Measurements from ENCODE around the gene GNG12. TPM values are rescaled to one million over a fixed set of nuclear protein-coding genes. Genes with fewer than 3 reads are reported as not detected.
A peak's percentile ranks its signal among the peaks of the same experiment; 100 is the strongest.

The GNG12 gene
- total and polyA plus RNA-seq, 2 experiments from 2014 or later: 265 to 309 TPM

- peak; percentile 23 for DNase-seq
- H3K27me3 ChIP-seq (replicated peaks; ENCODE audit: insufficient read depth): no peaks in the 10 kb centered on the region
- peaks cover 8% of the 10 kb centered on the region; the same call in 1 of the 2 replicates for H3K36me3 ChIP-seq (ENCODE audit: low read depth)
- whole genome bisulfite sequencing, 2 experiments (ENCODE audit: low coverage in 1 of 2, low lambda C conversion rate in 2 of 2, missing lambda C conversion rate in 2 of 2): 94 to 95% methylated on average over 8 of the region's 8 CpGs
- H2AFZ ChIP-seq: no peak overlapping the region
- no peak overlapping the region for H3K9ac ChIP-seq
- no peaks in the 10 kb centered on the region for H3K9me2 ChIP-seq (ENCODE audit: insufficient read depth)
- H3K9me3 ChIP-seq (ENCODE audit: low read depth): no peaks in the 10 kb centered on the region
- H3K4me2 ChIP-seq (ENCODE audit: unreplicated experiment): no peak overlapping the region
- H3K4me3 ChIP-seq: no peak overlapping the region
- peaks cover 33% of the 10 kb centered on the region for H3F3A ChIP-seq (ENCODE audit: insufficient read depth)
- in situ Hi-C loops (cut with MboI): no loop called here
- peaks cover 49% of the 10 kb centered on the region for H3K4me1 ChIP-seq (ENCODE audit: insufficient read depth)
- TF ChIP-seq EZH2phosphoT487 (IDR thresholded peaks at IDR 0.05; ENCODE audit: insufficient read depth, low read depth): no peak
- no peak for TF ChIP-seq EZH2 (IDR thresholded peaks at IDR 0.05; ENCODE audit: insufficient read depth, poor library complexity, severe bottlenecking)
- no peak overlapping the region for H3K27ac ChIP-seq
- peaks cover 26% of the 10 kb centered on the region; the same call in 1 of the 2 replicates for H4K20me1 ChIP-seq (ENCODE audit: insufficient read depth)
- H3K79me2 ChIP-seq (ENCODE audit: insufficient read depth): peaks cover 100% of the 10 kb centered on the region
Observed at GRCh38 chr1:67818725-67819301, 14.5 kb downstream of the GNG12 start.

GRCh38 chr1:67818162-67818561, 15.1 kb downstream of the GNG12 start:
- Histone ChIP-seq H4K20me1 (ENCODE audit: insufficient read depth) (peaks cover 23% of the 10 kb centered on the region; the same call in 1 of the 2 replicates), H3K27ac (no peak overlapping the region), H3K4me2 (ENCODE audit: unreplicated experiment) (peak overlapping the region; percentile 4), H3K4me1 (ENCODE audit: insufficient read depth) (peaks cover 49% of the 10 kb centered on the region), H3K79me2 (ENCODE audit: insufficient read depth) (peaks cover 100% of the 10 kb centered on the region), H3K27me3 (replicated peaks; ENCODE audit: insufficient read depth) (no peaks in the 10 kb centered on the region), H3K9me3 (ENCODE audit: low read depth) (no peaks in the 10 kb centered on the region), H3K4me3 (no peak overlapping the region), H3K36me3 (ENCODE audit: low read depth) (peaks cover 8% of the 10 kb centered on the region; the same call in 1 of the 2 replicates), H3K9ac (no peak overlapping the region), H2AFZ (no peak overlapping the region), H3F3A (ENCODE audit: insufficient read depth) (peaks cover 35% of the 10 kb centered on the region), H3K9me2 (ENCODE audit: insufficient read depth) (no peaks in the 10 kb centered on the region)
- peak; percentile 39 for DNase-seq
- in situ Hi-C loops (cut with MboI): no loop called here
- TF ChIP-seq EZH2phosphoT487 (IDR thresholded peaks at IDR 0.05; ENCODE audit: insufficient read depth, low read depth) (no peak), EZH2 (IDR thresholded peaks at IDR 0.05; ENCODE audit: insufficient read depth, poor library complexity, severe bottlenecking) (no peak)
- whole genome bisulfite sequencing, 2 experiments (ENCODE audit: low coverage in 1 of 2, low lambda C conversion rate in 2 of 2, missing lambda C conversion rate in 2 of 2): 93 to 100% methylated on average over 1 of the region's 1 CpG

GRCh38 chr1:67817319-67817718, 15.9 kb downstream of the GNG12 start:
- H2AFZ ChIP-seq: no peak overlapping the region
- peaks cover 7% of the 10 kb centered on the region; the same call in 1 of the 2 replicates for H3K36me3 ChIP-seq (ENCODE audit: low read depth)
- peaks cover 100% of the 10 kb centered on the region for H3K79me2 ChIP-seq (ENCODE audit: insufficient read depth)
- peaks cover 45% of the 10 kb centered on the region for H3K4me1 ChIP-seq (ENCODE audit: insufficient read depth)
- H3K4me3 ChIP-seq: no peak overlapping the region
- no peak for TF ChIP-seq EZH2phosphoT487 (IDR thresholded peaks at IDR 0.05; ENCODE audit: insufficient read depth, low read depth)
- TF ChIP-seq EZH2 (IDR thresholded peaks at IDR 0.05; ENCODE audit: insufficient read depth, poor library complexity, severe bottlenecking): no peak
- H3K27ac ChIP-seq: no peak overlapping the region
- H3K9ac ChIP-seq: no peak overlapping the region
- H4K20me1 ChIP-seq (ENCODE audit: insufficient read depth): peaks cover 22% of the 10 kb centered on the region; the same call in 1 of the 2 replicates
- H3K4me2 ChIP-seq (ENCODE audit: unreplicated experiment): no peak overlapping the region
- in situ Hi-C loops (cut with MboI): no loop called here
- H3F3A ChIP-seq (ENCODE audit: insufficient read depth): peaks cover 35% of the 10 kb centered on the region
- 100% methylated on average over 1 of the region's 1 CpG for WGBS, 2 experiments (ENCODE audit: low coverage in 1 of 2, low lambda C conversion rate in 2 of 2, missing lambda C conversion rate in 2 of 2)
- H3K9me2 ChIP-seq (ENCODE audit: insufficient read depth): no peaks in the 10 kb centered on the region
- no peaks in the 10 kb centered on the region for H3K27me3 ChIP-seq (replicated peaks; ENCODE audit: insufficient read depth)
- DNase-seq: no peak
- H3K9me3 ChIP-seq (ENCODE audit: low read depth): no peaks in the 10 kb centered on the region

- Histone ChIP-seq H3K27me3 (replicated peaks; ENCODE audit: insufficient read depth) (no peaks in the 10 kb centered on the region), H3K4me3 (no peak overlapping the region), H3F3A (ENCODE audit: insufficient read depth) (peaks cover 32% of the 10 kb centered on the region), H3K79me2 (ENCODE audit: insufficient read depth) (peaks cover 100% of the 10 kb centered on the region), H3K27ac (no peak overlapping the region), H4K20me1 (ENCODE audit: insufficient read depth) (peaks cover 17% of the 10 kb centered on the region; the same call in 1 of the 2 replicates), H3K9ac (no peak overlapping the region), H3K9me2 (ENCODE audit: insufficient read depth) (no peaks in the 10 kb centered on the region), H3K36me3 (ENCODE audit: low read depth) (peaks cover 5% of the 10 kb centered on the region; the same call in 1 of the 2 replicates), H3K4me1 (ENCODE audit: insufficient read depth) (peaks cover 45% of the 10 kb centered on the region), H3K9me3 (ENCODE audit: low read depth) (no peaks in the 10 kb centered on the region), H3K4me2 (ENCODE audit: unreplicated experiment) (no peak overlapping the region), H2AFZ (no peak overlapping the region)
- DNase-seq: no peak
- TF ChIP-seq EZH2 (IDR thresholded peaks at IDR 0.05; ENCODE audit: insufficient read depth, poor library complexity, severe bottlenecking) (no peak), EZH2phosphoT487 (IDR thresholded peaks at IDR 0.05; ENCODE audit: insufficient read depth, low read depth) (no peak)
- WGBS, 2 experiments (ENCODE audit: low coverage in 1 of 2, low lambda C conversion rate in 2 of 2, missing lambda C conversion rate in 2 of 2): 95 to 99% methylated on average over 6 of the region's 6 CpGs
- in situ Hi-C loops (cut with MboI): no loop called here
Observed at GRCh38 chr1:67816506-67816905, 16.8 kb downstream of the GNG12 start.
